IMR-90 (cell line): ENCODE results near the gene LCAT. TPM values are rescaled to one million over a fixed set of nuclear protein-coding genes. Genes with fewer than 3 reads are reported as not detected.
A peak's percentile ranks its signal among the peaks of the same experiment; 100 is the strongest.

Experiments used
- ATAC-seq: fragments of 200-7000 bp; cut with Tn5 transposase; 2 replicates; pipeline ENCODE4 v1.9.1; 2020; ENCODE audit warnings: low read depth, mild to moderate bottlenecking, moderate library complexity
- BruUV-seq: library from RNA; stranded (reverse); fragments of 400-500 nt; replicated peaks from 2 replicates; lab custom pipeline; 2021; lab: Mats Ljungman, UMichigan
- CTCF ChIA-PET: fragments of 300-600 bp; formaldehyde crosslinking; extraction: SDS; loops from one replicate; lab custom pipeline; 2021; ENCODE audit warnings: antibody characterized with exemption; lab: Yijun Ruan, JAX
- POLR2A ChIA-PET: fragments of 300-600 bp; sonication (Branson Sonifier 250); formaldehyde crosslinking; loops from one replicate; lab custom pipeline; 2022; ENCODE audit warnings: antibody characterized with exemption; ENCODE audit not compliant: unreplicated experiment; lab: Charles Lee
- DNase-seq: peaks from one replicate; pipeline ENCODE4 v3.0.0; 2013
- H2AFZ ChIP-seq: replicated peaks from 2 replicates; pipeline ENCODE3; 2013; ENCODE audit warnings: low read length, mild to moderate bottlenecking; ENCODE audit not compliant: poor library complexity
- H2AK5ac ChIP-seq: 2 replicates; pipeline ENCODE4 v1.6.1; 2013; ENCODE audit warnings: low read depth, low read length, inconsistent platforms
- H2AK9ac ChIP-seq: replicated peaks from 2 replicates; pipeline ENCODE3; 2013; ENCODE audit warnings: mild to moderate bottlenecking, low read depth, low read length, moderate library complexity; ENCODE audit not compliant: poor library complexity
- H2BK120ac ChIP-seq: 2 replicates; pipeline ENCODE4 v1.6.1; 2013; ENCODE audit warnings: low read depth, low read length, inconsistent platforms
- H2BK15ac ChIP-seq: 3 replicates; pipeline ENCODE4 v1.6.1; 2013; ENCODE audit warnings: low read depth, low read length, inconsistent platforms
- H2BK20ac ChIP-seq: 2 replicates; pipeline ENCODE4 v1.6.1; 2013; ENCODE audit warnings: low read depth, mild to moderate bottlenecking, inconsistent platforms, low read length, moderate library complexity
- H2BK5ac ChIP-seq: 2 replicates; pipeline ENCODE4 v1.6.1; 2013; ENCODE audit warnings: mild to moderate bottlenecking, low read depth, low read length, inconsistent platforms; ENCODE audit not compliant: poor library complexity, severe bottlenecking
- H3K14ac ChIP-seq: replicated peaks from 2 replicates; pipeline ENCODE4 v1.6.1; 2013; ENCODE audit warnings: low read depth, low read length, inconsistent platforms
- H3K18ac ChIP-seq: 2 replicates; pipeline ENCODE4 v1.6.1; 2013; ENCODE audit warnings: low read depth, low read length, control low read depth
- H3K23ac ChIP-seq: 2 replicates; pipeline ENCODE4 v1.6.1; 2013; ENCODE audit warnings: low read depth, low read length, inconsistent platforms
- H3K27ac ChIP-seq: 2 replicates; pipeline ENCODE4 v1.5.1; 2013; ENCODE audit warnings: mild to moderate bottlenecking, control low read depth, low read length; ENCODE audit not compliant: insufficient read depth
- H3K27me3 ChIP-seq: 2 replicates; pipeline ENCODE4 v1.6.1; 2013; ENCODE audit warnings: low read length; ENCODE audit not compliant: control insufficient read depth, insufficient read depth
- H3K36me3 ChIP-seq: 2 replicates; pipeline ENCODE4 v1.6.1; 2013; ENCODE audit warnings: low read length, mixed read lengths; ENCODE audit not compliant: control insufficient read depth, insufficient read depth
- H3K4ac ChIP-seq: 2 replicates; pipeline ENCODE4 v1.6.1; 2013; ENCODE audit warnings: low read depth, low read length, inconsistent platforms
- H3K4me1 ChIP-seq: 2 replicates; pipeline ENCODE4 v1.6.1; 2013; ENCODE audit warnings: low read length, mixed read lengths; ENCODE audit not compliant: control insufficient read depth, insufficient read depth
- H3K4me2 ChIP-seq: 2 replicates; pipeline ENCODE4 v1.6.1; 2013; ENCODE audit warnings: low read depth, mild to moderate bottlenecking, control low read depth, low read length, moderate library complexity
- H3K4me3 ChIP-seq: 2 replicates; pipeline ENCODE4 v1.5.1; 2013; ENCODE audit warnings: low read depth, mild to moderate bottlenecking, control low read depth, low read length, moderate library complexity; ENCODE audit not compliant: insufficient read depth
- H3K56ac ChIP-seq: 2 replicates; pipeline ENCODE4 v1.6.1; 2013; ENCODE audit warnings: low read length, inconsistent platforms; ENCODE audit not compliant: insufficient read depth; ENCODE audit errors: extremely low read depth
- H3K79me1 ChIP-seq, 2 experiments: 2 replicates each; pipeline ENCODE4 v1.6.1; 2013; ENCODE audit warnings: low read length in 2 of 2, inconsistent platforms in 1 of 2, low read depth in 1 of 2
- H3K9ac ChIP-seq: 2 replicates; pipeline ENCODE4 v1.6.1; 2013; ENCODE audit warnings: low read depth, low read length, control low read depth
- H3K9me1 ChIP-seq: 2 replicates; pipeline ENCODE4 v1.6.1; 2013; ENCODE audit warnings: low read length, inconsistent platforms; ENCODE audit not compliant: insufficient read depth
- H3K9me3 ChIP-seq: 2 replicates; pipeline ENCODE4 v1.6.1; 2013; ENCODE audit warnings: low read length; ENCODE audit not compliant: control insufficient read depth, insufficient read depth
- H4K20me1 ChIP-seq: 2 replicates; pipeline ENCODE4 v1.6.1; 2013; ENCODE audit warnings: low read length, inconsistent platforms; ENCODE audit not compliant: insufficient read depth
- H4K5ac ChIP-seq: 2 replicates; pipeline ENCODE4 v1.6.1; 2013; ENCODE audit warnings: mild to moderate bottlenecking, low read depth, low read length, control low read depth
- H4K8ac ChIP-seq, 2 experiments: 2 replicates each; pipeline ENCODE4 v1.6.1; 2013; ENCODE audit warnings: low read depth in 2 of 2, low read length in 2 of 2, control low read depth in 1 of 2, inconsistent platforms in 1 of 2
- H4K91ac ChIP-seq: 2 replicates; pipeline ENCODE4 v1.6.1; 2013; ENCODE audit warnings: low read depth, low read length, inconsistent platforms; ENCODE audit not compliant: insufficient read depth
- BHLHE40 ChIP-seq: fragments of 150-350 bp; IDR thresholded peaks from 2 replicates; pipeline ENCODE4 v1.6.1; 2016; ENCODE audit warnings: mild to moderate bottlenecking, low read depth, low read length
- CEBPB ChIP-seq: IDR thresholded peaks from 2 replicates; pipeline ENCODE4 v1.6.1; 2012; ENCODE audit warnings: low read depth, low read length, improper control_type of control experiment
- CHD1 ChIP-seq: IDR thresholded peaks from 2 replicates; pipeline ENCODE4 v1.6.1; 2012; ENCODE audit warnings: low read depth, low read length, improper control_type of control experiment
- CTCF ChIP-seq: conservative IDR thresholded peaks from 2 replicates; pipeline ENCODE4 v1.5.1; 2012; ENCODE audit warnings: mild to moderate bottlenecking, low read depth, low read length, improper control_type of control experiment
- ELK1 ChIP-seq: fragments of 150-350 bp; IDR thresholded peaks from 2 replicates; pipeline ENCODE4 v1.6.1; 2016; ENCODE audit warnings: low read depth, mild to moderate bottlenecking, low read length, moderate library complexity, borderline replicate concordance
- FOS ChIP-seq: fragments of 150-350 bp; IDR thresholded peaks from 2 replicates; pipeline ENCODE4 v1.6.1; 2016; ENCODE audit warnings: low read depth, low read length
- MAFK ChIP-seq: IDR thresholded peaks from 2 replicates; pipeline ENCODE4 v1.6.1; 2012; ENCODE audit warnings: low read depth, low read length, improper control_type of control experiment
- MAZ ChIP-seq: IDR thresholded peaks from 2 replicates; pipeline ENCODE4 v1.6.1; 2012; ENCODE audit warnings: low read depth, mild to moderate bottlenecking, low read length, improper control_type of control experiment, moderate library complexity, borderline replicate concordance
- MXI1 ChIP-seq: IDR thresholded peaks from 2 replicates; pipeline ENCODE4 v1.6.1; 2012; ENCODE audit warnings: low read depth, mild to moderate bottlenecking, low read length, moderate library complexity, borderline replicate concordance
- NFE2L2 ChIP-seq: fragments of 150-350 bp; IDR thresholded peaks from 2 replicates; pipeline ENCODE4 v1.6.1; 2016; ENCODE audit warnings: low read depth, mild to moderate bottlenecking, low read length
- POLR2A ChIP-seq: IDR thresholded peaks from 2 replicates; pipeline ENCODE4 v1.6.1; 2012; ENCODE audit warnings: mild to moderate bottlenecking, low read depth, low read length
- RAD21 ChIP-seq: IDR thresholded peaks from 2 replicates; pipeline ENCODE4 v1.6.1; 2012; ENCODE audit warnings: low read length, improper control_type of control experiment
- RCOR1 ChIP-seq: IDR thresholded peaks from 2 replicates; pipeline ENCODE4 v1.6.1; 2012; ENCODE audit warnings: mild to moderate bottlenecking, low read length, improper control_type of control experiment; ENCODE audit not compliant: insufficient replicate concordance
- RFX5 ChIP-seq: IDR thresholded peaks from 2 replicates; pipeline ENCODE4 v1.8.0; 2012; ENCODE audit warnings: low read depth, mild to moderate bottlenecking, low read length, moderate library complexity
- SMC3 ChIP-seq: fragments of 150-350 bp; IDR thresholded peaks from 2 replicates; pipeline ENCODE4 v1.6.1; 2016; ENCODE audit warnings: low read depth, mild to moderate bottlenecking, antibody characterized with exemption, low read length, moderate library complexity
- USF2 ChIP-seq: fragments of 150-350 bp; IDR thresholded peaks from 2 replicates; pipeline ENCODE4 v1.6.1; 2017; ENCODE audit warnings: mild to moderate bottlenecking, antibody characterized with exemption, low read length, low read depth
- WGBS, 2 experiments: methylation state at CpG; one replicate each; pipeline versions ENCODE4 v1.1.5 to v1.1.7; 2013; ENCODE audit warnings: missing lambda C conversion rate in 2 of 2; ENCODE audit not compliant: insufficient read length in 1 of 2; ENCODE audit errors: extremely low coverage in 2 of 2; 5-methylcytosine and 5-hydroxymethylcytosine counted together
- dilution Hi-C: fragments of 300-500 bp; cut with HindIII; formaldehyde crosslinking; loops from one replicate; pipeline ENCODE4 v1.14.3; 2018; ENCODE audit warnings: low sequenced_read_pairs; ENCODE audit not compliant: unreplicated experiment
- in situ Hi-C: fragments of 300-500 bp; cut with MboI; formaldehyde crosslinking; loops from 3 replicates; pipeline ENCODE4 v1.14.3; 2019; ENCODE audit warnings: low sequenced_read_pairs, inconsistent platforms, mixed read lengths
- intact Hi-C: fragments of 100-400 bp; cut with micrococcal nuclease; formaldehyde crosslinking; loops from 2 replicates; pipeline ENCODE4 v1.10.0; 2022
- polyA plus RNA-seq, 3 experiments: library from polyadenylated mRNA; depleted of rRNA; stranded (reverse); fragments of >200 nt; gene quantifications; 2 replicates each; pipeline ENCODE4 v1.2.3, GENCODE V29; 2012; ENCODE audit warnings: low replicate concordance in 1 of 3
- total RNA-seq: library from RNA; depleted of rRNA; stranded (reverse); fragments of >200 nt; gene quantifications from 2 replicates; pipeline ENCODE4 v1.2.3, GENCODE V29; 2012

Gene LCAT
- total and polyA plus RNA-seq, 2 of the 4 experiments (the other 2 are of a cell fraction), result 1.4 to 18.8 TPM

- no peaks in the 10 kb centered on the region for H3K9me3 ChIP-seq
- no TSS peak for BruUV-seq
- H3K4me3 ChIP-seq, result peak overlapping the region; percentile 57; the same call in 1 of the 2 replicates
- ChIA-PET POLR2A (interaction anchor here (0.6 kb wide), 1 partner anchor 62 kb away, joined by 3 read pairs; no protein-coding TSS in a partner anchor), CTCF (interaction anchor here (1.6 kb wide), 1 partner anchor 9 kb away, joined by 8 read pairs; no protein-coding TSS in a partner anchor)
- no peak for TF ChIP-seq POLR2A
- TF ChIP-seq CEBPB, result no peak
- TF ChIP-seq MXI1, result no peak
- no peak for TF ChIP-seq SMC3
- TF ChIP-seq ELK1, result no peak
- no peak for TF ChIP-seq MAFK
- no peak for TF ChIP-seq FOS
- no peak for TF ChIP-seq MAZ
- TF ChIP-seq BHLHE40, result no peak
- TF ChIP-seq RFX5, result no peak
- TF ChIP-seq RAD21, result no peak
- no peak for TF ChIP-seq CHD1
- no peak for TF ChIP-seq CTCF
- TF ChIP-seq RCOR1, result no peak
- TF ChIP-seq USF2, result no peak
- no peak for TF ChIP-seq NFE2L2
- H3K4me1 ChIP-seq, result peaks cover 9% of the 10 kb centered on the region
- no peak overlapping the region for H2BK120ac ChIP-seq
- peak overlapping the region; percentile 82 for H3K9ac ChIP-seq
- no peak overlapping the region; the same call in 1 of the 2 replicates for H4K5ac ChIP-seq
- in situ Hi-C loops, result no loop called here
- dilution Hi-C loops, result no loop called here
- H2BK20ac ChIP-seq, result no peak overlapping the region
- no peak overlapping the region for H3K23ac ChIP-seq
- peak overlapping the region; percentile 73 to 85 for H4K8ac ChIP-seq
- ATAC-seq, result no peak
- H3K79me1 ChIP-seq, result peaks cover 10 to 40% of the 10 kb centered on the region in 2 experiments
- H3K18ac ChIP-seq, result no peak overlapping the region
- H3K56ac ChIP-seq, result no peak overlapping the region
- H2AFZ ChIP-seq, result no peak overlapping the region
- H3K27ac ChIP-seq, result no peak overlapping the region
- no peaks in the 10 kb centered on the region for H3K36me3 ChIP-seq
- H3K9me1 ChIP-seq, result 0 out of 2 replicates have a peak, but pooled peaks cover 12% of the 10 kb centered on the region
- H3K27me3 ChIP-seq, result no peaks in the 10 kb centered on the region
- peak overlapping the region; percentile 25 for H2BK5ac ChIP-seq
- no peak overlapping the region for H2AK5ac ChIP-seq
- no peak overlapping the region; the same call in 1 of the 2 replicates for H3K4ac ChIP-seq
- peaks cover 18% of the 10 kb centered on the region for H4K20me1 ChIP-seq
- H2AK9ac ChIP-seq, result no peak overlapping the region
- H4K91ac ChIP-seq, result no peak overlapping the region
- DNase-seq, result no peak
- no CpG with 5 or more reads among the region's 5 CpGs for WGBS, 2 experiments
- no peak overlapping the region for H2BK15ac ChIP-seq
- 0 out of 2 replicates have a peak overlapping the region, but pooled peaks have one; percentile 90 for H3K14ac ChIP-seq
- H3K4me2 ChIP-seq, result peak overlapping the region; percentile 90
- intact Hi-C loops, result no loop called here
These were observed 51.5 kb downstream of the LCAT start for GRCh38 chr16:67892375-67892774.
